ENCODE results near the gene MYEOV. TPM values are rescaled to one million over a fixed set of nuclear protein-coding genes. Genes with fewer than 3 reads are reported as not detected.
A peak's percentile ranks its signal among the peaks of the same experiment; 100 is the strongest.

The MYEOV gene
- total and polyA plus RNA-seq, 9 of the 15 experiments (the other 6 are each of a cell fraction or from before 2014, with no cell fraction given), result 10.2 to 133 (median 32.2) TPM

GRCh38 chr11:69287968-69288882 lies 5.7 kb upstream of the MYEOV start (continued):
- TF ChIP-seq HNRNPLL (IDR thresholded peaks at IDR 0.05; ENCODE audit: low read depth, low read length, poor library complexity, severe bottlenecking) (no peak), LCOR (CRISPR knock-in tag; IDR thresholded peaks at IDR 0.05) (no peak), CAMTA2 (CRISPR knock-in tag; conservative IDR thresholded peaks at IDR 0.05) (no peak), KLF16 (IDR thresholded peaks at IDR 0.05) (peak; percentile 60; the same call in 1 of the 2 replicates), MIER1 (IDR thresholded peaks at IDR 0.05; ENCODE audit: low read depth) (no peak), JUND (IDR thresholded peaks at IDR 0.05; ENCODE audit: borderline replicate concordance, low read depth, low read length) (0 out of 2 replicates have a peak, but pooled peaks have one; percentile 10), JUND (tag; IDR thresholded peaks at IDR 0.05; ENCODE audit: borderline replicate concordance, low read depth, low read length) (no peak), PYGO2 (tag; IDR thresholded peaks at IDR 0.05) (no peak), E2F4 (CRISPR knock-in tag; IDR thresholded peaks at IDR 0.05; ENCODE audit: low read depth) (no peak), KDM5B (IDR thresholded peaks at IDR 0.05; ENCODE audit: insufficient replicate concordance, low read depth, low read length) (no peak), SUPT5H (IDR thresholded peaks at IDR 0.05) (no peak), HMGXB4 (CRISPR knock-in tag; IDR thresholded peaks at IDR 0.05) (no peak), ZNF184 (CRISPR knock-in tag; IDR thresholded peaks at IDR 0.05) (no peak), RBM17 (IDR thresholded peaks at IDR 0.05; ENCODE audit: borderline replicate concordance, low read depth, low read length) (no peak), EP400 (IDR thresholded peaks at IDR 0.05) (no peak; the same call in 1 of the 2 replicates), HMGN3 (IDR thresholded peaks at IDR 0.05; ENCODE audit: borderline replicate concordance, extremely low read depth, insufficient read length, low read depth, low read length) (no peak), SMAD2 (IDR thresholded peaks at IDR 0.05; ENCODE audit: low read depth, low read length) (no peak), MBD1 (CRISPR knock-in tag; IDR thresholded peaks at IDR 0.05) (no peak), SIX5 (IDR thresholded peaks at IDR 0.05; ENCODE audit: borderline replicate concordance in 1 of 2, insufficient read depth in 1 of 2, low read depth in 1 of 2, low read length in 2 of 2) (no peak), KAT2B (IDR thresholded peaks at IDR 0.05; ENCODE audit: low read depth, low read length) (no peak), NRF1 (conservative IDR thresholded peaks at IDR 0.05 in 1 of 2, IDR thresholded peaks at IDR 0.05 in 1 of 2) (peak; percentile 47 to 55; a peak in 3 of 4 replicates), DDX20 (tag; IDR thresholded peaks at IDR 0.05; ENCODE audit: low read depth) (no peak), TCF3 (CRISPR knock-in tag; IDR thresholded peaks at IDR 0.05) (peak; percentile 45; the same call in 1 of the 2 replicates)

All from K562 (cell line).